Measurements from ENCODE around the gene WDR33.
"Not testable (repeated sequence)": the region's sequence is repeated elsewhere in the genome, so short reads cannot be mapped to it uniquely, and the experiment has no call there.

The WDR33 gene

DNA sequence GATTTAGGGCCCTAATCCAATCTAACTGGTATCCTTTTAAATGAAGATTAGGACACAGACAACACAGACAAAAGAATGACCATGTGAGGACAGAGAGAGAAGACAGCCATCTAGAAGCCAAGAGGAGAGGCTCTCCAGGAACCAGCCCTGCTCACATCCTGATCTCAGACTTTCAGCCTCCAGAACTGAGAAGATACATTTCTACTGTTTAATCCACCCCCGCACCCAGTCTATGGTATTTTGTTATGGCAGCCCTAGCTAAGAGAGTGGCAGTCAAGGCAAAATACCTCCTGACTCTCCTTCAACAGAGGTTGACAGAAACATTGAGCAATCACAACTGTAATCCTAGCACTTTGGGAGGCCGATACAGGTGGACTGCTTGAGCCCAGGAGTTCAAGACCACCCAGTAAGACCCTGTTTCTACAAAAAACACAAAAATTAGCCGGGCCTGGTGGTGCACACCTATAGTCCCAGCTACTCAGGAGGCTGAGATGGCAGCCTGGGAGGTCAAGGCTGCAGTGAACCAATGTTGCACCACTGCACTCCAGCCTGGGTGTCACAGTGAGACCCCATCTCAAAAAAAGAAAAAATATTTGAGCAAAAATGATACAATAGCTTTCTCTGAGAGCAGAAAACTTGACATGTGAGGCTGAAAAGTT is 34.7 kb downstream of the WDR33 start:
- no peak for DNase-seq
- no peaks in the 10 kb centered on the region for H3K27me3 ChIP-seq (ENCODE audit: insufficient read depth, low read depth, severe bottlenecking)
- no peak overlapping the region for H3K27ac ChIP-seq
- peaks cover 8% of the 10 kb centered on the region; the same call in 1 of the 2 replicates for H3K36me3 ChIP-seq
- TF ChIP-seq, protein P1, sequence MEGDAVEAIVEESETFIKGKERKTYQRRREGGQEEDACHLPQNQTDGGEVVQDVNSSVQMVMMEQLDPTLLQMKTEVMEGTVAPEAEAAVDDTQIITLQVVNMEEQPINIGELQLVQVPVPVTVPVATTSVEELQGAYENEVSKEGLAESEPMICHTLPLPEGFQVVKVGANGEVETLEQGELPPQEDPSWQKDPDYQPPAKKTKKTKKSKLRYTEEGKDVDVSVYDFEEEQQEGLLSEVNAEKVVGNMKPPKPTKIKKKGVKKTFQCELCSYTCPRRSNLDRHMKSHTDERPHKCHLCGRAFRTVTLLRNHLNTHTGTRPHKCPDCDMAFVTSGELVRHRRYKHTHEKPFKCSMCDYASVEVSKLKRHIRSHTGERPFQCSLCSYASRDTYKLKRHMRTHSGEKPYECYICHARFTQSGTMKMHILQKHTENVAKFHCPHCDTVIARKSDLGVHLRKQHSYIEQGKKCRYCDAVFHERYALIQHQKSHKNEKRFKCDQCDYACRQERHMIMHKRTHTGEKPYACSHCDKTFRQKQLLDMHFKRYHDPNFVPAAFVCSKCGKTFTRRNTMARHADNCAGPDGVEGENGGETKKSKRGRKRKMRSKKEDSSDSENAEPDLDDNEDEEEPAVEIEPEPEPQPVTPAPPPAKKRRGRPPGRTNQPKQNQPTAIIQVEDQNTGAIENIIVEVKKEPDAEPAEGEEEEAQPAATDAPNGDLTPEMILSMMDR (IDR thresholded peaks at IDR 0.05; ENCODE audit: low read depth, low read length), result no peak
- H3K4me3 ChIP-seq (ENCODE audit: low read depth, low read length), result no peak overlapping the region
- no peaks in the 10 kb centered on the region for H3K9me3 ChIP-seq (ENCODE audit: severe bottlenecking)

DNA sequence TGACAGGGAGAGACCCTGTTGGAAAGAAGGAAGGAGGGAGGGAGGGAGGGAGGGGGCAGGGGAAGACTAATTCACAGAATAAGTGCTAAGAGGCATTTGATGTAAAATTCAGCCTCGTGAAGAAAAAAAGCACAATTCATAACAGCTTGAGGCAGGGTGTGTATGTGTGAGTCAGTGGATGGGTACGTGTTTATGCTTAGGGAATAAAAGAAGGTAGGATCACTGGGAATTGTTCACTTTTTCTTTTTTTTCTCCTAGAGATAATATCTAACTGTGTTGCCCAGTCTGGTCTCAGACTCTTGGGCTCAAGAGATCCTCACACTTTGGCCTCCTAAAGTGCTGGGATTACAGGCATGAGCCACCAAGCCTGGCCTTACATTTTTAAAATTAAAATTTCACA is 39.2 kb downstream of the WDR33 start:
- Histone ChIP-seq H3K9me3 (ENCODE audit: severe bottlenecking) (no peaks in the 10 kb centered on the region), H3K27me3 (ENCODE audit: insufficient read depth, low read depth, severe bottlenecking) (no peaks in the 10 kb centered on the region), H3K4me3 (ENCODE audit: low read depth, low read length) (no peak overlapping the region), H3K36me3 (peaks cover 38% of the 10 kb centered on the region), H3K27ac (no peak overlapping the region)
- no peak for DNase-seq
- TF ChIP-seq, protein P1 (IDR thresholded peaks at IDR 0.05; ENCODE audit: low read depth, low read length), result no peak

DNA sequence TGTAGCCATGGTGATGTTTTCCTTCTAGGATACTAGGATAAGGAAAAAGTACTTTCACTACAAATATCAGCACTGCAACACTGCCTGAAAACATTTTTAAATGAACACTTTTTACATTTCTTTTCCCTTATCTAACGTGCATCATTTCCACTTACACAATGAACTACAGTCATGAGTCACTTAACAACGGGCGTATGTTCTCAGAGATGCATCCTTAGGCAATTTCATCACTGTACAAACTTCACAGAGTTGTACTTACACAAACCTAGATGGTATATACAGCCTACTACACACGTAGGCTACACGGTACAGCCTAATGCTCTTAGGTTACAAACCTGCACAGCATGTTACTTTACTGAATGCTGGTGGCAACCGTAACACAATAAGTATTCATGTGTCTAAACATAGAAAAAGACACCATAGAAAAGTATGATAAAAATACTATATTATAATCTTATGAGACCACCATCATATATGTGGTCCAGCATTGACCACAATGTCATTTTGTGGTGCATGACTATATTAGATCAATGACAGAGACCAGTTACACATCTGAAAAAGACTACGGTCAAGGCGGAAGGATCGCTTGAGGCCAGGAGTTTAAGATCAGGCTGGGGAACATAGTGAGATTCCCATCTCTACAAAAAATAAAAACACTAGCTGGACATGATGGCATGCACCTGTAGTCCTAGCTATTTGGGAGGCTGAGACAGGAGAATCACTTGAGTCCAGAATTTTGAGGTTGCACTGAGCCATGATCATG is 39.8 kb downstream of the WDR33 start:
- Histone ChIP-seq H3K27me3 (ENCODE audit: insufficient read depth, low read depth, severe bottlenecking) (no peaks in the 10 kb centered on the region), H3K9me3 (ENCODE audit: severe bottlenecking) (no peaks in the 10 kb centered on the region), H3K4me3 (ENCODE audit: low read depth, low read length) (no peak overlapping the region), H3K27ac (no peak overlapping the region), H3K36me3 (peaks cover 44% of the 10 kb centered on the region)
- TF ChIP-seq, protein P1 (IDR thresholded peaks at IDR 0.05; ENCODE audit: low read depth, low read length), result no peak
- no peak for DNase-seq

DNA sequence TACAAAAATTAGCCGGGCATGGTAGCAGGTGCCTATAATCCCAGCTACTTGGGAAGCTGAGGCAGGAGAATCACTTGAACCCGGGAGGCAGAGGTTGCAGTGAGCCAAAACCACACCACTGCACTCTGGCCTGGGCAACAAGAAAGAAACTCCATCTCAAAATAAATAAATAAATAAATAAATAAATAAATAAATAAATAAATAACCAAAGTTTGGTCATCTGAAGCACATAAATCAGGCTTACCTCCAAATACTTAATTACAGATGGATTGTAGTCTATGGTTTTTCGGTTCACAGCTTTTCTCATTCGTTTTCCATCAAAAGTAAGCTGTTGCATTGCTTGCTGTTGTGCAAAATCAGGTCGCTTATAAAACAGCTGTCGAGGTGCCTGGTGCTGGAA is 40.4 kb downstream of the WDR33 start:
- not testable (repeated sequence) for H3K27ac ChIP-seq; H3K4me3 ChIP-seq (ENCODE audit: low read depth, low read length)
- peaks cover 48% of the 10 kb centered on the region for H3K36me3 ChIP-seq

DNA sequence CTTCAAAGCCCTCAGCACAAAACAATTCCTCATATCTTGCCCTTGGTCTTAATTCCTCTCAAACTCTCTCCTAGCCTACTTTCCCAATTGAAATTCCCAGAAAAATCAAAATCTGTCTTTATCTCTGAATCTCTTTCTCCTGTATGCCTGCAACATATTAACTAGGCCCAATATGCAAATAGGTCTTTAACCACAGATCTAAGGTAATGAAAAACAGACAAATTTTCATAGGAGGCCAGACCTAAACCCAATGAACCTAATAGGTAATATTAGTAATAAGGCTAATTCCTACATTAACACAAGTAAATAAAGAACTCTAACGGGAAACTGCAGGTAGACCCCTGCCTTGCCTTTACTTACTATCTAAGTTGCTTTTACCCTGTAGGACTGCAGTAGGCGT is 41.4 kb downstream of the WDR33 start:
- H3K9me3 ChIP-seq (ENCODE audit: severe bottlenecking), result no peaks in the 10 kb centered on the region
- TF ChIP-seq, protein P1 (IDR thresholded peaks at IDR 0.05; ENCODE audit: low read depth, low read length), result no peak
- no peak for DNase-seq
- no peaks in the 10 kb centered on the region for H3K27me3 ChIP-seq (ENCODE audit: insufficient read depth, low read depth, severe bottlenecking)
- peak overlapping the region; percentile 33; the same call in 1 of the 2 replicates for H3K27ac ChIP-seq
- H3K36me3 ChIP-seq, result peaks cover 57% of the 10 kb centered on the region
- no peak overlapping the region for H3K4me3 ChIP-seq (ENCODE audit: low read depth, low read length)

More for the DNA sequence above, 40.4 kb downstream of the WDR33 start:
- not testable (repeated sequence) for H3K9me3 ChIP-seq (ENCODE audit: severe bottlenecking); H3K27me3 ChIP-seq (ENCODE audit: insufficient read depth, low read depth, severe bottlenecking); DNase-seq

DNA sequence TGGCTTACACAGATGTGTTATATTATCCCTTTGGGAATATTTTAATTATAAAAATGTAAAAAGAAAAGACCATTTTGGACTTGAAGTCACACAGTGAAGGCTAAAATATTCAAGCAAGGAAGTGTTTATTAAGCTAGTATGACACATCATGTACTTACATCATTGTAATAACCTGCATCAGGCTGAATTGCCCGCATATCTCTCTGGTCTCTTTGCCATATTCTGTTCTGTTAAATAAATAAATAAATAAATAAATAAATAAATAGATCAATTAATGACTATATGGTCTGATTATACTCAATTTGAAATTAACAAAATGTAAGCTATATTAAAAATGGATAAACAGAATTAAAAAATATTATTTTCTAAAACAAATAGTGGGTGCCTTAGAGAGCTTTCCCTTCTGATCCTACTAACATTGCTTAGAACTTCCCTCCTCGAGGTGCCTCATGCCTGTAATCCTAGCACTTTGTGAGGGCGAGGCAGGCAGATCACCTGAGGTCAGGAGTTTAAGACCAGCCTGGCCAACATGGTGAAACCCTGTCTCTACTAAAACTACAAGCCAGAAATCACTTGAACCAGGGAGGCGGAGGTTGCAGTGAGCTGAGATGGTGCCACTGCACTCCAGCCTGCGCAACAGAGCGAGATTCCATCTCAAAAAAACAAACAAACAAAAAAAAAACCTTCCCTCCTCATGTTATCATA is 42.0 kb downstream of the WDR33 start:
- no peaks in the 10 kb centered on the region for H3K9me3 ChIP-seq (ENCODE audit: severe bottlenecking)
- H3K4me3 ChIP-seq (ENCODE audit: low read depth, low read length), result no peak overlapping the region
- no peaks in the 10 kb centered on the region for H3K27me3 ChIP-seq (ENCODE audit: insufficient read depth, low read depth, severe bottlenecking)
- TF ChIP-seq, protein P1 (IDR thresholded peaks at IDR 0.05; ENCODE audit: low read depth, low read length), result no peak
- peak overlapping the region; percentile 33; the same call in 1 of the 2 replicates for H3K27ac ChIP-seq
- H3K36me3 ChIP-seq, result peaks cover 64% of the 10 kb centered on the region
- DNase-seq, result peak; percentile 64
